Measurements from ENCODE around the gene ONECUT3.

- TF ChIP-seq, protein P1, sequence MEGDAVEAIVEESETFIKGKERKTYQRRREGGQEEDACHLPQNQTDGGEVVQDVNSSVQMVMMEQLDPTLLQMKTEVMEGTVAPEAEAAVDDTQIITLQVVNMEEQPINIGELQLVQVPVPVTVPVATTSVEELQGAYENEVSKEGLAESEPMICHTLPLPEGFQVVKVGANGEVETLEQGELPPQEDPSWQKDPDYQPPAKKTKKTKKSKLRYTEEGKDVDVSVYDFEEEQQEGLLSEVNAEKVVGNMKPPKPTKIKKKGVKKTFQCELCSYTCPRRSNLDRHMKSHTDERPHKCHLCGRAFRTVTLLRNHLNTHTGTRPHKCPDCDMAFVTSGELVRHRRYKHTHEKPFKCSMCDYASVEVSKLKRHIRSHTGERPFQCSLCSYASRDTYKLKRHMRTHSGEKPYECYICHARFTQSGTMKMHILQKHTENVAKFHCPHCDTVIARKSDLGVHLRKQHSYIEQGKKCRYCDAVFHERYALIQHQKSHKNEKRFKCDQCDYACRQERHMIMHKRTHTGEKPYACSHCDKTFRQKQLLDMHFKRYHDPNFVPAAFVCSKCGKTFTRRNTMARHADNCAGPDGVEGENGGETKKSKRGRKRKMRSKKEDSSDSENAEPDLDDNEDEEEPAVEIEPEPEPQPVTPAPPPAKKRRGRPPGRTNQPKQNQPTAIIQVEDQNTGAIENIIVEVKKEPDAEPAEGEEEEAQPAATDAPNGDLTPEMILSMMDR (conservative IDR thresholded peaks at IDR 0.05), result no peak
- TF ChIP-seq ZFX (IDR thresholded peaks at IDR 0.05), result no peak
Observed at GRCh38 chr19:1736280-1736679, 17.0 kb upstream of the ONECUT3 start.
